Stimulated activated CD8-positive, alpha-beta memory T cell treated with anti-CD3 and anti-CD28 coated beads, Interleukin-7, amount 100 ng/mL, for 24 hours (primary cell): ENCODE measurements around the gene MRPL22.
"Not testable (repeated sequence)": the region's sequence is repeated elsewhere in the genome, so short reads cannot be mapped to it uniquely, and the experiment has no call there.

ENCODE experiments used
- DNase-seq: peaks from one replicate; pipeline ENCODE4 v3.0.0-alpha.2; 2020; ENCODE audit warnings: low read depth

MRPL22 gene

GRCh38 chr5:154940772-154941620 lies at the start of gene MRPL22:
TSS of gene MRPL22 (plus strand) at chr5:154941073. CDS start at chr5:154941111, 38 bp downstream.
- peak; percentile 89 for DNase-seq

DNA sequence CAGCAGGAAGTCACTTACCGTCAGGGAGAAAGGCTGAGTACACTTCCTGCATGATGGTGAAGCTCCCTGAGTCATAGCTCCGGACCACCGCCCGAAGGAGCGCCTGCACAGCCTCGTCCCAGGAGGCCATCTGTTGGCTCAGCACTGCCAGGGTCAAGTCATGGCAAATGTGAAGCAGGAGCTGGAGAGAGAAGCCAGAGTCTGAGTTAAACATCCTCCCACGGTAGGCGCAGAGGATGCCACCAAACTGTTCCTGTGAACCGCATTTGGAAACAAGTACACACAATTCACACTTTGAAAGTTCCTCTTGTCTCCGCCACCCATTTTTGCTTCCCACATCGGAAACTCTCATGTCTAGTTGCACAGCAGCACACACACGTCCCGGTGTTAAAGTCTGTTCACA lies 48.5 kb upstream of the MRPL22 start:
- no peak for DNase-seq

DNA sequence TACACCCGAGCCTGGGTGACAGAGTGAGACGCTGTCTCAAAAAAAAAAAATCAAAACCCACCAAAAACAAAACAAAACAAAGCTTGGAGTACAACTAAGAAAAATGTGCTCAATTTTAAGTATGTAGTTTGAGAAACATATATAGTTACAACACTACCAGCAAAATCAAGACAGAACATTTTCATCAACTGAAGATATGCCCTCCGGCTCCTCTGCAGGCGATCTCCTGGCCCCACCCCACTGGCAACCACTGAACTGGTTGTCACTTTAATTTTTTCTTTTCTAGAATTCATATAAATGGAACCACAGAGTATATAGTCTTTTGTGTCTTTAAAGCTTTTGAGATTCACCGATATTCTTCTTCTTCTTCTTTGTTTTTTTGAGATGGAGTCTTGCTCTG lies 47.5 kb upstream of the MRPL22 start:
- no peak for DNase-seq

DNA sequence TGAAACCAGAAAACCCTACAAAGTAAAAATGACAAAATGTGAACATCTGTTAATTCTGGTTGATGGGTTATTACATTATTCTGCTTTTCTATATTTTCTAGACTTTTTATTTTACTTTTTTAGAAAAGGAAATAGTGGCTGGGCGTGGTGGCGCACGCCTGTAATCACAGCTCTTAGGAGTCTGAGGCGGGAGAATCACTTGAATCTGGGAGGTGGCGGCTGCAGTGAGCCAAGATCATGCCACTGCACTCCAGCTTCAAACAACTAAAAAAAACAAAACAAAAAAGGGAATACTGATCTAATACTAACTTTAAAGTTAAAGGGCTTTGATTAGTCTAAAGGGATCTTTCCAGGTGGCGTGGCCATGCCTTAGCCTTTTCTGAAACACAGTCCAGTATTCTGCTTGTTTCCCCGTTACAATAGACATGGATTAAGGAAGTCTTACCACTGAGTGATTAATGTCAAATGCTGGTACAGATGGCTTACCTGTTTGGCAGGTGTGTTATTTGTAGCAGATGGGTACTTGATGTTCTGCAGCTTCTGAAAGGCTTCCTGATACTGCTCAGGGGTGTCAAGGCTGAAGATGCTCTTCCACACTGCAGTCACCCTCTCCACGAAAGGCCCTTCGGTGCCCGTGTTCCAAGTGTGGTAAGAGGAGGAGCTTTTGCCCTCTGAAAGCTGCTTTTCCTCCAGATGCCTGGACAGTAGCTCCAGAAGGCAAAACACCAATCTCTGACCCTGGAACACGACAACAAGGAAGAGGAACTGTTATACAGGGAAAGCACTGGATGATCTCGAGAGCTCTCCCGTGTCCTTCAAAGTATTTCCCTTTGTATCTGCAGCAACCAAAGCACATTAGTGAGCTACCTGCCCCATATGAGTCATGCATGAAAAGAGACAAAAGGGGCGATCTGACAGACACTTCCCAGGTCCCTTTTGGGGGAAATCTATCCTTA lies 45.0 kb upstream of the MRPL22 start:
- no peak for DNase-seq

DNA sequence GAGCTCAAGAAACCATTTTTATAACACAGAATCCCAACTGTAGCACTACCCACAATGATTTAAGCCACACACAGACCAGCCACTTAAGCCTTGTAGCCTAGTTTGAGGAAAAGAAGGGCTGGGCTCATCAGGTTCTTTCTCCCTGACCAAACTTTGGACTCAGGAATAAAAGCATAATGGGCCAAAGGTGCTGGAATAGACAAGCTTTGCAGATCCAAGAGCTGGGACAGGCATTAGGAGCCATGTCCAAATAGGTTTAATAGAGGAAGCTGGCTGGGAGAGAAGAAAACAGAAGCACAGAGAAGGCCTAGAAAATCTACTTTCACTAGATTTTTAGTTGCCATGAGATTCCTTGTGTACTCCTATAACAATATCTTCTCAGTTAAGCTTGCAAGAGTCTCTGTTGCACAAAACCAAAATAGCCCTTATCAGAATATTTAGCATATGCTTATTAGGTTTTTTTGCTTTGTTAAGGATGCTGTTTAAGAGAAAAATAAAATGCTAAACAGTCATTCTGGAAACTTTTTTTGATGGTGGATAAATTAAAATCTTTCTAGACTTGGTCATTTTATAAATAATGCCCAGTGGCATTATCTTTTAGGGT lies 44.2 kb upstream of the MRPL22 start:
- no peak for DNase-seq

- DNase-seq, result no peak
Measured at GRCh38 chr5:154898210-154898609, 42.7 kb upstream of the MRPL22 start.

DNA sequence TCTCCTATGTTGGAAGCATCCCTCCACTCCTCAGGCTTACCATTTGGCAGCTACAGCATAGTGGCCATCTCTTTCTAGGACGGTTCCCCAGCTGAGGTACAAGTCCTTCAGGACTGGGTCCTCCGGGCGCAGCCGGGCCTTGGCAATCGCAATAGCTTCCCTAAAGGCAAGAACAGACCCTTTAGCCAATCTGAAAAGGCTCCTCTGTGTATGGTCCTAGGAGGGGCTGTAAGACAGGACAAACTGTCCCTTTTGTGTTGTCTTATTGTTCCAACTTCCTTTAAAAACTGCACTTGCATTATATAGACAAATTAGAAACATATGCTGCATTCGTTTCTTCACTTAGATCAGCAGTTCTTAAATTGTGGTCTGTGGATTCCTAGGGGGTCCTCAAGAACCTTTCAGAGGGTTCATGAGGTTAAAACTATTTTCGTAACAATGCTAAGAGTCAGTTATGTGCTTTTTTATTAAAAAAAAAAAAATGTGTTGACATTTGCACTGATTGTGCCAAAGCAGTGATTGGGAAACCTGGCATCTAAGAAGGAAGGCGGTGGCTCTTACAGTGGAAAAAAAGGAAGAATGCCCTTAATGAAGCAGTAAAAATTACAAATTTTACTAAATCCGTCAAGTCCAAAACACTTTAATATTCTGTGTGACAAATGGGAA lies 41.6 kb upstream of the MRPL22 start:
- no peak for DNase-seq

DNA sequence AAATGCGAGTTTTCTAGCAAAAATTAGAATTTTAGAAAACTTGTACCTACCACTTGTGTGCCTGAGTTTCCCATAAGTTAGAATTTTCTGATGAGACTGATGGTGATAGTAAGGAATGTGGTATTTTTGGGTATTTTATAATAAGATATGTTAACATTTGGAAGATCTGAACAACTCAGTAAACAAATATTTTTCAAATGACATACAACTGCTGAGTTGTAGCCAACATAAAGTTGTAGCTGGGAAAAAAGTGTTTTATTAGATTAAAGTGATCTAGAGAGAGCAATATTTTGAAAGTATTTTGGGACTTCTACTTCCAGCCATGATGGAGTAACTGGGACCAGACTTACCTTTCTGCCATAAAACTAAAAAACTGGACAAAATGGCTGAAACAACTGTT lies 40.8 kb upstream of the MRPL22 start:
- DNase-seq, result no peak

- DNase-seq, result no peak
Measured at GRCh38 chr5:154901276-154901675, 39.6 kb upstream of the MRPL22 start.

DNA sequence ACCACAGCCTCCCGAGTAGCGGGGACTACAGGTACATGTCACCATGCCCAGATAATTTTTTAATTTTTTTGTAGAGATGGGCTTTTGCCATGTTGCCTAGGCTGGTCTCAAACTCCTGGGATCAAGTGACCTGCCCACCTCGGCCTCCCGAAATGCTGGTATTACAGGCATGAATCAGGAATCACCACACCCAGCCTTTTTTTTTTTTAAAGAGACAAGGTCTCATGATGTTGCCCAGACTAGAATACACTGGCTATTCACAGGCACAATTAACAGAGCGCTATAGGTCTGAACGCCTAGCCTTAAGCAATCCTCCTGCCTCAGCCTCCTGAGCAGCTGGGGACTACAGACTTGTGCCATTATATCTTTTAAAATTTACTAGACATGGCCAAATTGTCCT lies 39.0 kb upstream of the MRPL22 start:
- no peak for DNase-seq

DNA sequence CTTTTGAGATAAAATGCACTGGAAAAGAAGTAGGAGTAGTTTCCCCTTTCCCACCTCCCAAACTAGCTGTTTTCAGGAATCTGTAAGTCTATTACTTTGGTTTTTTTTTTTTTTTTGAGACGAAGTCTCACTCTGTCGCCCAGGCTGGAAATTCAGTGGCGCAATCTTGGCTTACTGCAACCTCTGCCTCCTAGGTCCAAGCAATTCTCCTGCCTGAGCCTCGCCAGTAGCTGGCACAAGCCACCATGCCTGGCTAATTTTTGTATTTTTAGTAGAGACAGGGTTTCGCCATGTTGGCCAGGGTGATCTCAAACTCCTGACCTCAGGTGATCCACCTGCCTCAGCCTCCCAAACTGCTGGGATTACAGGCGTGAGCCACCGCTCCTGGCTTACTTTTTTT lies 35.3 kb upstream of the MRPL22 start:
- not testable (repeated sequence) for DNase-seq

- no peak for DNase-seq
Measured at GRCh38 chr5:154916874-154917273, 24.0 kb upstream of the MRPL22 start.

GRCh38 chr5:154917757-154918156 lies 23.1 kb upstream of the MRPL22 start:
- no peak for DNase-seq

GRCh38 chr5:154923441-154924430 lies 17.1 kb upstream of the MRPL22 start:
- DNase-seq, result no peak

DNA sequence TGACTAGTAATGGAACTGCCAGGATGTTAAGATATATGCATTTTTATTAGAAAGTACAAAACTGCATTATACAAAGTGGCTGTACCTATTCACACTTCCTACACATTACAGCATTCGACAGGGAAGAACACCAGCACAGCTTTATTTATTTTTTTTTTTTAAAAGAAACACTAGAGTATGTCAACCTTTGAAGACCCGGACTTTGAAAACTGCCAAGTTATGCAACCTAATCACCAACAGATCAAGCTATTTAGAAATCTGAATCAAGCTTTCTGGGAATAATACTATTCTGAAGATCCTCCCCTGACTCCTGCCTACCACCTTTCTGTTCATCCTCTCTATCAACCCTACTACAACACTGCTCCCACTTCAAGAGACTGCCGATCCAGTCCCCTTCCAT lies 7.3 kb upstream of the MRPL22 start:
- no peak for DNase-seq

GRCh38 chr5:154934881-154935280 lies 6.0 kb upstream of the MRPL22 start:
- no peak for DNase-seq

- no peak for DNase-seq
Measured at GRCh38 chr5:154937186-154937717, 3.6 kb upstream of the MRPL22 start.

DNA sequence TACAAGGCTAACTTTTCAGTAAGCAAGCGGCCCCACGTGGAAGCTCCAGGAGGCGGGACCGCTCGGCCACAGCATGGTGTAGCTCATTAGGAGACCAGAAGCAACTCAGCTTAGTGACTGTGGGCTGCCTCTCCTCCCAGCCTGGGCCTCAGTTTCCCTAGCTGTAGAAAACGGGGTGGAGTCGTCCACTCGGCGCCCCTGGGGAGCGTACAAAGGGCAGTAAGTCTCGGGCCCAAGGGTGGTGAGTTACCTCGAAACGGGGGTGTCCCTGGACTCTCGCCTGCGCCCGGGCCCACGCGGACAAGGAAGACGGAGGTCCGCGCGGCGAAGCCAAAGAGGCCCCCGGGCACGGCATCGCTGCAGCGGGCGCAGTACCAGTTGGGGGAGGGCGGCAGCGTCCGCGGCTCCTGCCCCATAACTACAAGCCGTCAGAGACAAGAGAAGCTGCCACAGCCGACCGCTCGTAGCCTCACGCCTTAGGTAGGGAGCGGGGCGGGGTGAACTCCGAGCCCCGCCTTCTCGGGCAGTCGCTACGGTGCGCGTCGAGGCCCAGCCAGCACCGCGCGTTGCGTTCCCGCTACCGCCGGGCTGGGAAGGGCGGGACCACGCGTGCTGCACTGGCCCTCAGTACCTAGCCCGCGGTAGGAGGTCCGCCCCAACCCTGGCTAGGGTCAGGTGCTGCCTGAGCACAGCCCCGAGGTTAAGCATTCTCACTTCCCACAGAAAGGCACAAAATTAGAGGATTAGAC lies 3.0 kb upstream of the MRPL22 start, which contains the start of gene GEMIN5:
Gene GEMIN5, minus strand, starts transcription at position 494 of the 749 bp plus-strand sequence. Its CDS starts 78 bp downstream, at position 416.
- DNase-seq, result peak; percentile 70

- DNase-seq, result not testable (repeated sequence)
Measured at GRCh38 chr5:154939387-154939786, 1.5 kb upstream of the MRPL22 start.

DNA sequence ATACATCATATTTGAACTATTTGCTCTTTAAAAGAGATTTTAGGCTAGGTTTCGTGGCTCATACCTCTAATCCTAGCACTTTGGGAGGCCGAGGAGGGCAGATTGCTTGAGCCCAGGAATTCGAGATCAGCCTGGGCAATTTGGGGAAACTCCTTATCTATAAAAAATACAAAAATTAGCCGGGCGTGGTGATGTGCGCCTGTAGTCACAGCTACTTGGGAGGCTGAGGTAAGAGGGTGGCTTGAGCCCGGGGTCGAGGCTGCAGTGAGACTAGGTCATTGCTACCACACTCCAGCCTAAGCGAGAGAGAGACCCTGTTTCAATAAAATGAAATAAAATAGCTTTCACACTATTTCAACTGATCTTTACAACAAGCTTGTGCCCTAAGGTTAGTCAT lies 500 bp upstream of the MRPL22 start:
- DNase-seq, result no peak
